Measurements from ENCODE around the gene PEX3. TPM values are rescaled to one million over a fixed set of nuclear protein-coding genes. Genes with fewer than 3 reads are reported as not detected.
A peak's percentile ranks its signal among the peaks of the same experiment; 100 is the strongest.

PEX3 gene
- total RNA-seq: 10 to 100 TPM; 19.7 to 21.1 TPM

DNA sequence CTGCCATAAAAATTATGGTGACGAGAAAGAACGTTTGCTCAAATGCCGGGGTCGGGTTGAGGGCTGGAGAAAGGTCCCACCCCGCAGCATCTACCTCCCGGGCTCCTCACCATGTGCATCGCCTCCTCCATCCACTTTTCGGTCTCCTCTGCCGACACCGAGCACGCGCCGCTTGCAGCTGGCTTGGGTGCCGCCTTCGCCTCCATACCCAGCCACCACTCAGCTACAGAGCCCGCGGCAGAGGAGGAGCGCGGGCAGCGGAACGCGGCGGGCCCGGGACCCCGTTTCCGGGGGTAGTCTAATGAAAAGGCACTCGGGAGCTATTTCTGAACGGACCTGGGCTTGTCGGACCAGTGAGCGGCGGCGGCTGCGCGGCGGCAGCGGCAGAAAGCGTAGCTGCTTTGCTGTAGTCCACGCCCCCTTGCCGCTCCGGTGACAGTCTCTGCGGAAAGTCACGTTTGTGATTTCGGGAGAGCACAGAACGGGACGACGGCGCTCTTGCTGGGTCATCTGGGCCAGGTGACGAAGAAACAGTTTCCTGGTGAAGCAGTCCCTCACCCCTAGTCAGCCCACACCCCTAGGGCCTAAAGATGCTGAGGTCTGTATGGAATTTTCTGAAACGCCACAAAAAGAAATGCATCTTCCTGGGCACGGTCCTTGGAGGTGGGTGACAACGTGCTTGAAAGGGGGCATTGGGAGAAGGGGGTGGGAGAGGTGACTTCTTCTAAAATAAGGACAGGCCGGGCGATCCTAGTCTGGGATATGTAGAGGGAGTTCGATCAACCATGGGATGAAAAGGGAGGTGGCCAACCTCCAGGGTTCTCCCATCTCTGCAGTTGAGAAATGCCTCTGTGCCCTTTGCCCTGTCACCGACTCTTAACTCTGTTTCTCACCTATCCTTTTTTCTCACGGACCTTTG lies at the start of gene PEX3, which contains the start of gene ADAT2:
TSS of gene PEX3 (plus strand) at position 353 of the 919 bp plus-strand sequence. CDS start at position 591, 238 bp downstream.
TSS of gene ADAT2 (minus strand) at position 243 of the 919 bp plus-strand sequence. CDS start at position 206, 37 bp downstream.
- POLR2A ChIA-PET: interaction anchor here (0.7 to 2.0 kb wide), 12 partner anchors 9 to 631 kb away, joined by 3 to 10 read pairs (median 4); partner anchors contain the start of genes FUCA2 and LTV1
- peaks cover 1% of the 10 kb centered on the region for H3K36me3 Mint-ChIP-seq
- peak within 1 kb of the TSS; percentile 88 for H3K4me3 Mint-ChIP-seq
- H3K4me1 Mint-ChIP-seq (ENCODE audit: low read depth): peaks cover 45% of the 10 kb centered on the region
- no peaks in the 10 kb centered on the region for H3K9me3 Mint-ChIP-seq
- CTCF ChIA-PET: interaction anchor here (0.7 to 1.5 kb wide), 4 partner anchors 8 to 563 kb away, joined by 3 to 5 read pairs (median 4); partner anchors contain the start of gene FUCA2
- no peaks in the 10 kb centered on the region for H3K27me3 Mint-ChIP-seq
- intact Hi-C loops (cut with micrococcal nuclease): loop anchor here (1.0 to 5.0 kb wide), 10 partner anchors 9 to 1303 kb away; partner anchors contain the start of genes AIG1, FUCA2, NMBR and VTA1
- peak; percentile 97 for DNase-seq
- H3K27ac Mint-ChIP-seq: peak within 1 kb of the TSS; percentile 91

GRCh38 chr6:143401068-143401446 lies 49.5 kb upstream of the PEX3 start:
- intact Hi-C loops (cut with micrococcal nuclease): no loop called here
- Mint-ChIP-seq H3K4me3 (no peak overlapping the region), H3K36me3 (no peaks in the 10 kb centered on the region), H3K4me1 (ENCODE audit: low read depth) (peaks cover 24% of the 10 kb centered on the region), H3K27me3 (no peaks in the 10 kb centered on the region), H3K27ac (no peak overlapping the region), H3K9me3 (no peaks in the 10 kb centered on the region)
- DNase-seq: no peak
- CTCF ChIA-PET: interaction anchor here (0.8 kb wide), 1 partner anchor 927 kb away, joined by 3 read pairs; no protein-coding TSS in a partner anchor
- POLR2A ChIA-PET: no interaction called here

- intact Hi-C loops (cut with micrococcal nuclease): no loop called here
- no peaks in the 10 kb centered on the region for H3K27me3 Mint-ChIP-seq
- H3K36me3 Mint-ChIP-seq: no peaks in the 10 kb centered on the region
- H3K9me3 Mint-ChIP-seq: no peaks in the 10 kb centered on the region
- H3K4me1 Mint-ChIP-seq (ENCODE audit: low read depth): peaks cover 24% of the 10 kb centered on the region
- H3K4me3 Mint-ChIP-seq: no peak overlapping the region
- no peak overlapping the region for H3K27ac Mint-ChIP-seq
- ChIA-PET CTCF (interaction anchor here (0.8 kb wide), 1 partner anchor 928 kb away, joined by 3 read pairs; no protein-coding TSS in a partner anchor), POLR2A (no interaction called here)
- DNase-seq: no peak
Observed at GRCh38 chr6:143401636-143402370, 48.8 kb upstream of the PEX3 start.

- Mint-ChIP-seq H3K27ac (no peak overlapping the region), H3K27me3 (peaks cover 5% of the 10 kb centered on the region), H3K4me1 (ENCODE audit: low read depth) (peaks cover 18% of the 10 kb centered on the region), H3K9me3 (no peaks in the 10 kb centered on the region), H3K36me3 (no peaks in the 10 kb centered on the region), H3K4me3 (no peak overlapping the region)
- DNase-seq: no peak
- CTCF ChIA-PET: interaction anchor here (0.7 kb wide), 1 partner anchor 1017 kb away, joined by 3 read pairs; no protein-coding TSS in a partner anchor
- intact Hi-C loops (cut with micrococcal nuclease): no loop called here
- POLR2A ChIA-PET: no interaction called here
Observed at GRCh38 chr6:143402721-143403336, 47.8 kb upstream of the PEX3 start.

GRCh38 chr6:143405373-143406154 lies 45.0 kb upstream of the PEX3 start:
- Mint-ChIP-seq H3K27me3 (peaks cover 6% of the 10 kb centered on the region), H3K4me1 (ENCODE audit: low read depth) (peaks cover 9% of the 10 kb centered on the region), H3K9me3 (no peaks in the 10 kb centered on the region), H3K27ac (no peak overlapping the region), H3K36me3 (no peaks in the 10 kb centered on the region), H3K4me3 (no peak overlapping the region)
- CTCF ChIA-PET: no interaction called here
- intact Hi-C loops (cut with micrococcal nuclease): no loop called here
- no peak for DNase-seq
- POLR2A ChIA-PET: no interaction called here

DNA sequence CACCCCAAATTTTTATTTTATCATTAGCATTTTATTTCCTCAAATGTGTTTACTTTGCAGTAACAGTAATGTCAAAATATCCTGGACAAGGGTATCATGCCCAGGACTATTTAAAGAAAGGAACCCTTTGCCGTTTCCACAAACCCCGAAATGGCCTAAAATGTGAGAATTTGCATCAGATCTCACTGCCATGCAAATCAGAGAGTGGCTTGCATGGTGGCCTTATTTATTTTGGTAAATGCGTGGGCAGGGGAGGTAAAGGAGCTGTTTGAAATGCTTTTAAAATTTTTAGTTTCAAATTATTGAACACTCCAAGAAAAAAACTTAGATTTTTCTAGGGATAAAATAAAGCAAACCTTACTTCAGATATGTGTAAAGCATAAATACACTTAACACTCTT lies 43.9 kb upstream of the PEX3 start:
- intact Hi-C loops (cut with micrococcal nuclease): no loop called here
- Mint-ChIP-seq H3K4me1 (ENCODE audit: low read depth) (peaks cover under 1% of the 10 kb centered on the region), H3K4me3 (no peak overlapping the region), H3K36me3 (no peaks in the 10 kb centered on the region), H3K27ac (no peak overlapping the region), H3K27me3 (peaks cover 6% of the 10 kb centered on the region), H3K9me3 (no peaks in the 10 kb centered on the region)
- ChIA-PET POLR2A (no interaction called here), CTCF (no interaction called here)
- DNase-seq: no peak

DNA sequence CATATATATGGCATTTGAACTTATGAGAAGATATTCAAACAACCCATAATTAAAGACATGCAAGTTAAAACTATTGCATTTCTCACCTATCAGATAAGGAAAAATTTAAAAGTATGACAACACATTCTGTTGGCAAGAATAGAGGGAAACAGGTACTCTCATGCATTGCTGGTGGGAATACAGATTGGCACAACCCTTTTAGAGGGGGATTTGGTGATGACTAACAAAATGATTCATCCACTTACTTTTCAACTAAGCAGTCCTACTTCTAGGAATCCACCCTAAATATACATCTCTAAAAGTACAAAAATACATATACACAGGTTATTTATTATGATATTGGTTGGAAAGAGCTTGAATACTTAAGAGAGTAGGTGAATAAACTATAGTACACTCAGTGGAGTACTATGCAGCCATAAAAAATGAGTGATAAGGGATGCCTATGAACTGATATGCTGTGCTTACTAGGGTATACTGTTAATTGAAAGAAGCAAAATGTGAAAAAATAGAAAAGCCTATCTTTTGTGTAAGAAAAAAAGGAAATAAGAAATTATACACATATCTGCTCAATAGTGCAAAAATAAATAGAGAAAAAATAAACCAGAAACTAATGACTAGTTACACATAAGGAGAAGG lies 42.3 kb upstream of the PEX3 start:
- Mint-ChIP-seq H3K27ac (no peak overlapping the region), H3K27me3 (peaks cover 9% of the 10 kb centered on the region), H3K4me1 (ENCODE audit: low read depth) (no peaks in the 10 kb centered on the region), H3K36me3 (no peaks in the 10 kb centered on the region), H3K9me3 (no peaks in the 10 kb centered on the region), H3K4me3 (no peak overlapping the region)
- intact Hi-C loops (cut with micrococcal nuclease): no loop called here
- CTCF ChIA-PET: no interaction called here
- DNase-seq: no peak
- POLR2A ChIA-PET: no interaction called here

DNA sequence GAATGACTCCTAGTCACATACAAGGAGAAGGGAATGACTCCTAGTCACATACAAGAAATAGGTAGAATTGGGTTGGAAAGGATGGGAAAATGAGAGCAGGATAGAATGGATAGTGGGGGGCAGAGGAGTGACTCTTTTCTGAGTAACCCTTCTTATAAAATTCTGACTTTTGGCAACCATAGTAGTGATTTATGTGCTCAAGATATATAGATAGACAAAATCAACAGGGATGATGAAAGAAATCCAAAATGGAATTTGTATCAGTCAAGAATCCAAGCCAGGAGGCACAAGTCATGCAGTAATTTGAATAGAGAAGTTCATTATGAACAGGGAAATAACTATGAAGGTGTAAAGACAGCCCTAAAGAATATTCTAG lies 41.8 kb upstream of the PEX3 start:
- Mint-ChIP-seq H3K4me1 (ENCODE audit: low read depth) (no peaks in the 10 kb centered on the region), H3K9me3 (no peaks in the 10 kb centered on the region), H3K4me3 (no peak overlapping the region), H3K27me3 (peaks cover 9% of the 10 kb centered on the region), H3K36me3 (no peaks in the 10 kb centered on the region), H3K27ac (no peak overlapping the region)
- DNase-seq: no peak
- ChIA-PET CTCF (no interaction called here), POLR2A (interaction anchor here (0.8 kb wide), 1 partner anchor 12 kb away, joined by 4 read pairs; no protein-coding TSS in a partner anchor)
- intact Hi-C loops (cut with micrococcal nuclease): no loop called here

GRCh38 chr6:143410859-143411270 lies 39.7 kb upstream of the PEX3 start:
- intact Hi-C loops (cut with micrococcal nuclease): no loop called here
- CTCF ChIA-PET: interaction anchor here (1.0 to 1.1 kb wide), 2 partner anchors 16 to 305 kb away, joined by 3 to 4 read pairs; no protein-coding TSS in a partner anchor
- Mint-ChIP-seq H3K9me3 (no peaks in the 10 kb centered on the region), H3K27me3 (peaks cover 9% of the 10 kb centered on the region), H3K27ac (no peak overlapping the region), H3K36me3 (no peaks in the 10 kb centered on the region), H3K4me3 (no peak overlapping the region), H3K4me1 (ENCODE audit: low read depth) (no peaks in the 10 kb centered on the region)
- no peak for DNase-seq
- POLR2A ChIA-PET: no interaction called here

- CTCF ChIA-PET: interaction anchor here (1.1 kb wide), 1 partner anchor 940 kb away, joined by 4 read pairs; no protein-coding TSS in a partner anchor
- intact Hi-C loops (cut with micrococcal nuclease): no loop called here
- H3K27me3 Mint-ChIP-seq: peaks cover 2% of the 10 kb centered on the region
Observed at GRCh38 chr6:143414769-143415168, 35.8 kb upstream of the PEX3 start.

GRCh38 chr6:143419526-143419925 lies 31.1 kb upstream of the PEX3 start:
- DNase-seq: no peak
- ChIA-PET CTCF (no interaction called here), POLR2A (interaction anchor here (0.7 kb wide), 1 partner anchor 424 kb away, joined by 3 read pairs; no protein-coding TSS in a partner anchor)
- Mint-ChIP-seq H3K4me1 (ENCODE audit: low read depth) (no peaks in the 10 kb centered on the region), H3K9me3 (no peaks in the 10 kb centered on the region), H3K27me3 (no peaks in the 10 kb centered on the region), H3K4me3 (no peak overlapping the region), H3K27ac (no peak overlapping the region), H3K36me3 (no peaks in the 10 kb centered on the region)
- intact Hi-C loops (cut with micrococcal nuclease): no loop called here

More at GRCh38 chr6:143414769-143415168, 35.8 kb upstream of the PEX3 start:
- H3K9me3 Mint-ChIP-seq: no peaks in the 10 kb centered on the region
- POLR2A ChIA-PET: interaction anchor here (0.5 kb wide), 1 partner anchor 806 kb away, joined by 3 read pairs; no protein-coding TSS in a partner anchor
- no peak overlapping the region for H3K4me3 Mint-ChIP-seq
- no peaks in the 10 kb centered on the region for H3K36me3 Mint-ChIP-seq
- no peak overlapping the region for H3K27ac Mint-ChIP-seq
- H3K4me1 Mint-ChIP-seq (ENCODE audit: low read depth): no peaks in the 10 kb centered on the region
- no peak for DNase-seq
